K562 (cell line): ENCODE measurements around the gene ACKR1. TPM values are rescaled to one million over a fixed set of nuclear protein-coding genes. Genes with fewer than 3 reads are reported as not detected.

ENCODE experiments used
- ATAC-seq: fragments of 200-7000 bp; cut with Tn5 transposase; 3 replicates; pipeline ENCODE4 v1.9.1; 2020; ENCODE audit warnings: moderate library complexity
- BruUV-seq: library from RNA; stranded (reverse); fragments of 400-500 nt; replicated peaks from 2 replicates; lab custom pipeline; 2021; lab: Mats Ljungman, UMichigan
- CTCF ChIA-PET: fragments of 300-600 bp; formaldehyde crosslinking; extraction: SDS; loops from one replicate; lab custom pipeline; 2021; ENCODE audit warnings: low intra/inter-chr PET ratio; lab: Yijun Ruan, JAX
- POLR2A ChIA-PET: fragments of 300-600, 350-650 bp; sonication (Branson Sonifier 250); formaldehyde crosslinking; extraction: SDS; loops from one replicate; lab custom pipeline; 2021; ENCODE audit warnings: antibody characterized with exemption, inconsistent platforms; lab: Yijun Ruan, JAX
- DNase-seq, 4 experiments: peaks; one replicate each; pipeline versions ENCODE4 v3.0.0 to v3.0.0-alpha.2; 2011 to 2018; ENCODE audit warnings: low spot score in 3 of 4, mixed read lengths in 3 of 4; ENCODE audit errors: extremely low read depth in 1 of 4
- FAIRE-seq: peaks from 2 replicates; lab custom pipeline; 2011; peaks lifted over from hg19 to GRCh38; lab: Jason Lieb, UNC
- H2AFZ ChIP-seq: 2 replicates; pipeline ENCODE4 v1.6.0; 2011; ENCODE audit warnings: low read depth, low read length, control low read depth, inconsistent platforms
- H3K27ac ChIP-seq: fragments of 200-600 bp; 3 replicates; pipeline ENCODE4 v1.8.0; 2011; ENCODE audit warnings: low read depth, mild to moderate bottlenecking, control low read depth, inconsistent platforms, low read length, moderate library complexity, mixed read lengths; ENCODE audit errors: extremely low read depth
- H3K27me3 ChIP-seq, 2 experiments: fragments of 300-600 bp in 1 of 2; 2 replicates in 1 of 2; 3 replicates in 1 of 2; pipeline versions ENCODE4 v1.6.0 to v1.8.0; 2011; ENCODE audit warnings: inconsistent platforms in 2 of 2, low read length in 2 of 2, mild to moderate bottlenecking in 1 of 2, mixed read lengths in 1 of 2, moderate library complexity in 1 of 2; ENCODE audit not compliant: control insufficient read depth in 2 of 2, insufficient read depth in 2 of 2
- H3K36me3 ChIP-seq: fragments of 300-600 bp; 3 replicates; pipeline ENCODE4 v1.8.0; 2011; ENCODE audit warnings: mild to moderate bottlenecking, low read length, inconsistent platforms; ENCODE audit not compliant: control insufficient read depth, insufficient read depth
- H3K4me1 ChIP-seq, 2 experiments: fragments of 200-600 bp in 1 of 2; replicated peaks in 1 of 2; 2 replicates in 1 of 2; 3 replicates in 1 of 2; pipeline versions ENCODE4 v1.5.1 to v1.8.0; 2011; ENCODE audit warnings: inconsistent platforms in 2 of 2, low read length in 2 of 2, mild to moderate bottlenecking in 1 of 2, mixed read lengths in 1 of 2, moderate library complexity in 1 of 2; ENCODE audit not compliant: control insufficient read depth in 2 of 2, insufficient read depth in 2 of 2
- H3K4me2 ChIP-seq: 2 replicates; pipeline ENCODE4 v1.6.1; 2011; ENCODE audit warnings: low read length, control low read depth, inconsistent platforms, mixed read lengths; ENCODE audit not compliant: insufficient read depth
- H3K4me3 ChIP-seq: fragments of 200-600 bp; sonication (generic), shearing (Covaris generic); 2 replicates; pipeline ENCODE4 v1.5.1; 2016; ENCODE audit warnings: control low read depth, inconsistent platforms
- H3K79me2 ChIP-seq: fragments of 200-600 bp; 3 replicates; pipeline ENCODE4 v1.8.0; 2011; ENCODE audit warnings: low read length, inconsistent platforms; ENCODE audit not compliant: control insufficient read depth, insufficient read depth
- H3K9ac ChIP-seq, 2 experiments: 2 replicates each; pipeline versions ENCODE4 v1.6.0 to v1.6.1; 2011; ENCODE audit warnings: low read depth in 2 of 2, low read length in 2 of 2, control low read depth in 1 of 2, inconsistent platforms in 1 of 2, mild to moderate bottlenecking in 1 of 2, mixed read lengths in 1 of 2; ENCODE audit not compliant: insufficient read depth in 1 of 2
- H3K9me1 ChIP-seq: one replicate; pipeline ENCODE4 v1.6.0; 2011; ENCODE audit warnings: inconsistent platforms, mild to moderate bottlenecking, low read length, moderate library complexity; ENCODE audit not compliant: control insufficient read depth, insufficient read depth
- H3K9me3 ChIP-seq: replicated peaks from 2 replicates; pipeline ENCODE4 v1.5.1; 2011; ENCODE audit warnings: low read depth, low read length, inconsistent platforms; ENCODE audit not compliant: control insufficient read depth, insufficient read depth
- H4K20me1 ChIP-seq: replicated peaks from 2 replicates; pipeline ENCODE4 v1.6.1; 2011; ENCODE audit warnings: low read length, inconsistent platforms, mixed read lengths; ENCODE audit not compliant: control insufficient read depth, insufficient read depth
- C11orf30 ChIP-seq: fragments of 450-650 bp; IDR thresholded peaks from 2 replicates; pipeline ENCODE4 v1.6.1; 2016; ENCODE audit warnings: low read depth, mild to moderate bottlenecking
- CTCF ChIP-seq, 3 experiments: IDR thresholded peaks in 2 of 3; conservative IDR thresholded peaks in 1 of 3; 2 replicates each; pipeline ENCODE4 v1.5.1; 2011 to 2012; ENCODE audit warnings: low read length in 3 of 3, mild to moderate bottlenecking in 3 of 3, control low read depth in 2 of 3, improper control_type of control experiment in 1 of 3, inconsistent platforms in 1 of 3, low read depth in 1 of 3, mixed read lengths in 1 of 3, moderate library complexity in 1 of 3; ENCODE audit not compliant: insufficient read depth in 2 of 3
- E4F1 ChIP-seq: fragments of 250-450 bp; sonication (Bioruptor Pico); IDR thresholded peaks from 2 replicates; pipeline ENCODE4 v1.5.0; 2021; ENCODE audit warnings: mild to moderate bottlenecking, borderline replicate concordance
- EHMT2 ChIP-seq: fragments of 450-650 bp; IDR thresholded peaks from 2 replicates; pipeline ENCODE4 v1.6.1; 2018; ENCODE audit warnings: antibody characterized with exemption
- EZH2 ChIP-seq: IDR thresholded peaks from 2 replicates; pipeline ENCODE4 v1.6.1; 2012; ENCODE audit warnings: low read depth, mild to moderate bottlenecking, inconsistent platforms, low read length, borderline replicate concordance
- GATA2 ChIP-seq: sonication (generic); formaldehyde crosslinking; IDR thresholded peaks from 2 replicates; pipeline ENCODE4 v1.4.0; 2020; ENCODE audit warnings: mild to moderate bottlenecking, missing genetic modification reagents
- KLF16 ChIP-seq: IDR thresholded peaks from 2 replicates; pipeline ENCODE4 v1.6.1; 2016; ENCODE audit warnings: antibody characterized with exemption
- L3MBTL2 ChIP-seq: fragments of 450-650 bp; IDR thresholded peaks from 2 replicates; pipeline ENCODE4 v1.6.1; 2016; ENCODE audit warnings: mild to moderate bottlenecking, moderate library complexity
- NR2C2 ChIP-seq, 2 experiments: fragments of 200-800 bp in 1 of 2; sonication (Bioruptor generic) in 1 of 2; sonication (generic) in 1 of 2; formaldehyde crosslinking in 1 of 2; IDR thresholded peaks; 2 replicates each; pipeline versions ENCODE4 v1.6.1 to v1.8.0; 2016 to 2022; ENCODE audit warnings: mild to moderate bottlenecking in 1 of 2, missing compliant biosample characterization in 1 of 2, missing genetic modification characterization in 1 of 2, missing genetic modification reagents in 1 of 2
- ZKSCAN3 ChIP-seq: fragments of 250-450 bp; sonication (Bioruptor Pico); IDR thresholded peaks from 2 replicates; pipeline ENCODE4 v1.4.0; 2020
- ZNF197 ChIP-seq: fragments of 200-800 bp; sonication (Bioruptor generic); IDR thresholded peaks from 2 replicates; pipeline ENCODE4 v1.6.1; 2016; ENCODE audit warnings: low read depth, missing genetic modification characterization, missing compliant biosample characterization
- ZNF586 ChIP-seq: fragments of 450-650 bp; formaldehyde crosslinking; conservative IDR thresholded peaks from 2 replicates; pipeline ENCODE4 v1.4.0; 2020; ENCODE audit warnings: mild to moderate bottlenecking, moderate library complexity
- WGBS: fragments of 100-300 bp; shearing (Covaris generic); methylation state at CpG from one replicate; pipeline ENCODE4 v1.1.6; 2016; ENCODE audit warnings: low coverage, mixed read lengths; ENCODE audit not compliant: insufficient coverage; ENCODE audit errors: missing lambda C conversion rate; 5-methylcytosine and 5-hydroxymethylcytosine counted together
- in situ Hi-C: fragments of 300-500 bp; cut with MboI; formaldehyde crosslinking; loops from 4 replicates; pipeline ENCODE4 v1.15.0; 2018; ENCODE audit warnings: inconsistent platforms, mixed read lengths
- intact Hi-C: fragments of 100-400 bp; cut with micrococcal nuclease; formaldehyde crosslinking; loops from 2 replicates; pipeline ENCODE4 v1.14.2; 2022
- polyA plus RNA-seq, 8 experiments: library from polyadenylated mRNA; depleted of rRNA in 4 of 8; stranded (reverse) in 5 of 8; unstranded in 3 of 8; fragments of >200 nt; fragmentation: Nextera tagmentation in 2 of 8; fragmentation: Illumina TruSeq in 1 of 8; extraction: Ambion mirVana in 2 of 8; extraction: Trizol in 1 of 8; gene quantifications; 2 replicates each; pipeline versions ENCODE4 v1.2.1 to v1.2.3, GENCODE V29; 2011 to 2014; ENCODE audit warnings: inconsistent platforms in 1 of 8, missing spikeins in 1 of 8
- total RNA-seq, 7 experiments: library from RNA; depleted of rRNA in 6 of 7; stranded (reverse); fragments of >200 nt in 6 of 7; fragmentation: Illumina TruSeq in 2 of 7; extraction: Trizol in 2 of 7; gene quantifications; 2 replicates each; pipeline versions ENCODE4 v1.2.1 to v1.2.3, GENCODE V29; 2011 to 2021; ENCODE audit warnings: low replicate concordance in 1 of 7

ACKR1 gene
- total and polyA plus RNA-seq, 9 of the 15 experiments (the other 6 are each of a cell fraction or from before 2014, with no cell fraction given) = 0.07 to 0.64 (median 0.18) TPM

GRCh38 chr1:159206110-159206509 is 1.4 kb downstream of the ACKR1 start:
- peaks cover 0 to 5% of the 10 kb centered on the region in 2 experiments; a peak in 1 of 5 replicates for H3K27me3 ChIP-seq

GRCh38 chr1:159207080-159207479 is 2.4 kb downstream of the ACKR1 start:
- Histone ChIP-seq H3K9me1 (no peaks in the 10 kb centered on the region), H3K4me2 (no peak overlapping the region), H3K27ac (no peak overlapping the region), H3K4me1 (peaks cover 22 to 24% of the 10 kb centered on the region in 2 experiments; a peak in 4 of 5 replicates), H3K9ac (no peak overlapping the region), H3K79me2 (no peaks in the 10 kb centered on the region), H3K4me3 (no peak overlapping the region), H3K9me3 (no peaks in the 10 kb centered on the region), H3K27me3 (peaks cover 0 to 5% of the 10 kb centered on the region in 2 experiments; a peak in 1 of 5 replicates), H2AFZ (no peak overlapping the region), H3K36me3 (no peaks in the 10 kb centered on the region), H4K20me1 (no peaks in the 10 kb centered on the region)
- in situ Hi-C loops (no loop called here), intact Hi-C loops (no loop called here)
- ChIA-PET CTCF (no interaction called here), POLR2A (no interaction called here)
- DNase-seq (no peak), FAIRE-seq (no peak), ATAC-seq (no peak)
- no TSS peak for BruUV-seq
- TF ChIP-seq ZNF586 (CRISPR knock-in tag) = no peak
- no peak for TF ChIP-seq KLF16
- TF ChIP-seq C11orf30 = no peak
- no peak for TF ChIP-seq CTCF (IDR thresholded peaks at IDR 0.05 in 2 of 3, conservative IDR thresholded peaks at IDR 0.05 in 1 of 3; ENCODE audit: insufficient read depth in 2 of 3, low read depth in 1 of 3, low read length in 3 of 3)
- no peak for TF ChIP-seq ZNF197 (CRISPR knock-in tag)
- no peak for TF ChIP-seq L3MBTL2
- no peak for TF ChIP-seq E4F1 (CRISPR knock-in tag)
- TF ChIP-seq ZKSCAN3 (CRISPR knock-in tag) = no peak
- TF ChIP-seq GATA2 = no peak
- no peak for TF ChIP-seq NR2C2 (CRISPR knock-in tag; IDR thresholded peaks at IDR 0.05)
- no peak for TF ChIP-seq NR2C2 (tag; IDR thresholded peaks at IDR 0.05)
- no peak for TF ChIP-seq EHMT2
- 15% methylated on average over 5 of the region's 5 CpGs for WGBS

More at GRCh38 chr1:159206110-159206509, 1.4 kb downstream of the ACKR1 start:
- Histone ChIP-seq H3K36me3 (no peaks in the 10 kb centered on the region), H3K4me1 (peaks cover 22 to 24% of the 10 kb centered on the region in 2 experiments; a peak in 4 of 5 replicates), H3K4me2 (no peak overlapping the region)
- POLR2A ChIA-PET = no interaction called here
- no TSS peak for BruUV-seq
- DNase-seq = no peak
- in situ Hi-C loops = no loop called here
- TF ChIP-seq EZH2 = no peak
- TF ChIP-seq, all 486 proteins: peak for 0
- no peaks in the 10 kb centered on the region for H3K79me2 ChIP-seq
- FAIRE-seq (no peak), ATAC-seq (no peak)
- no peaks in the 10 kb centered on the region for H3K9me3 ChIP-seq
- WGBS = 26% methylated on average over 4 of the region's 4 CpGs
- H3K9me1 ChIP-seq = no peaks in the 10 kb centered on the region
- CTCF ChIA-PET = no interaction called here
- H2AFZ ChIP-seq = no peak overlapping the region
- no peaks in the 10 kb centered on the region for H4K20me1 ChIP-seq
- intact Hi-C loops = no loop called here
- no peak overlapping the region for H3K27ac ChIP-seq
- H3K9ac ChIP-seq = no peak overlapping the region
- H3K4me3 ChIP-seq = no peak overlapping the region
